Sigmoid colon (tissue), 4 donors: ENCODE measurements around the gene HOOK2.

ENCODE experiments used
- CTCF ChIP-seq, 4 experiments: fragments of 450-650 bp in 3 of 4; fragments of 200-600 bp in 1 of 4; IDR thresholded peaks; one replicate each; pipeline ENCODE4 v1.5.1; 2016 to 2019; ENCODE audit warnings: antibody characterized with exemption in 4 of 4, mild to moderate bottlenecking in 3 of 4, moderate library complexity in 2 of 4
- EP300 ChIP-seq, 4 donors: sonication (generic); formaldehyde crosslinking; IDR thresholded peaks; one replicate each; pipeline ENCODE4 v1.6.1; 2017; ENCODE audit warnings: antibody characterized with exemption in 4 of 4
- POLR2AphosphoS5 ChIP-seq, 4 donors: sonication (generic); formaldehyde crosslinking; IDR thresholded peaks; one replicate each; pipeline ENCODE4 v1.6.1; 2017; ENCODE audit warnings: antibody characterized with exemption in 4 of 4

GRCh38 chr19:12772323-12772722 lies 3.0 kb downstream of the HOOK2 start:
- TF ChIP-seq CTCF (IDR thresholded peaks at IDR 0.05) (no peak), EP300 (IDR thresholded peaks at IDR 0.05) (no peak), POLR2AphosphoS5 (IDR thresholded peaks at IDR 0.05) (no peak)
